H54 (cell line): ENCODE measurements around the gene ACR.

Experiments used
- DNase-seq: peaks from one replicate; pipeline ENCODE4 v3.0.0; 2011; ENCODE audit warnings: low spot score, mixed read lengths; ENCODE audit not compliant: insufficient read length
- FAIRE-seq: peaks from 3 replicates; lab custom pipeline; 2011; peaks lifted over from hg19 to GRCh38; lab: Jason Lieb, UNC
- POLR2A ChIP-seq: IDR thresholded peaks from 2 replicates; pipeline ENCODE4 v1.6.1; 2011; ENCODE audit warnings: low read depth, mild to moderate bottlenecking, low read length

The ACR gene

DNA sequence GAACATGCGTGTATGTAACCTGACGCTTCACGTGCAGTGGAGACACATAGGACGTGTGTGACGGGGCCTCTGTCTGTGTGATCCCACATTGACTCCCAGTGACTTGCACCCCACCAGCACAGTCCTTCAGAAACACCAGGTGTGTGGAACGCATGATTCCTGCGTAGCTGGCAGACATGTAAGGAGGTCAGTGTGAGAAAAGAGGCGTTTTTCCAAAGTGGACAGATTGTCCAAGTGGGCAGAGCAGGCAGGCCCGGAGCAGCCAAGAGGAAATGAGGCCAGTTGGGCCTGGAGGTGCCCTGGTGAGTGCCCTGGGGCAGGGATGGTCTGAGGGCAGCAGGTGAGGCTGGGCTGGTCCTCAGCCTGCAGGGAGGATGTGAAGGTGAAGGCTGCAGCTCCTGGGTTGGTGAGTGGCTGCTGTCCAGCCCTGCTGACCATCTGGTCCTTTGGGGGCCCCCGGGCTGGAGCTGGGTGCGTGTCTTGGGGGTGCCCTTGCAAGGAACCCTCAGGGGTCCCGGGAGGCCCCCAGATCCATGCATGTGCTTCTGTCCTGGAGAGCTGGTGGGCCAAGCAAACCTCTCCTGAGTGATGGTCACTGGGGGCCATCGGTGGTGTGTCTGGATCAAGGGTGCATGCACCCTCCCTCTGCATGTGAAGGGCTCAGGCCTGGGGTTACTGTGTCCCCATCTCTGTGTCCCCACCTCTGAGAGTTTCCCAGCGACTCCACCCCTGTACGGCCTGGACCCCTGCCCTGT, 38.8 kb upstream of the ACR start:
- no peak for DNase-seq
- no peak for FAIRE-seq
- no peak for TF ChIP-seq POLR2A

DNA sequence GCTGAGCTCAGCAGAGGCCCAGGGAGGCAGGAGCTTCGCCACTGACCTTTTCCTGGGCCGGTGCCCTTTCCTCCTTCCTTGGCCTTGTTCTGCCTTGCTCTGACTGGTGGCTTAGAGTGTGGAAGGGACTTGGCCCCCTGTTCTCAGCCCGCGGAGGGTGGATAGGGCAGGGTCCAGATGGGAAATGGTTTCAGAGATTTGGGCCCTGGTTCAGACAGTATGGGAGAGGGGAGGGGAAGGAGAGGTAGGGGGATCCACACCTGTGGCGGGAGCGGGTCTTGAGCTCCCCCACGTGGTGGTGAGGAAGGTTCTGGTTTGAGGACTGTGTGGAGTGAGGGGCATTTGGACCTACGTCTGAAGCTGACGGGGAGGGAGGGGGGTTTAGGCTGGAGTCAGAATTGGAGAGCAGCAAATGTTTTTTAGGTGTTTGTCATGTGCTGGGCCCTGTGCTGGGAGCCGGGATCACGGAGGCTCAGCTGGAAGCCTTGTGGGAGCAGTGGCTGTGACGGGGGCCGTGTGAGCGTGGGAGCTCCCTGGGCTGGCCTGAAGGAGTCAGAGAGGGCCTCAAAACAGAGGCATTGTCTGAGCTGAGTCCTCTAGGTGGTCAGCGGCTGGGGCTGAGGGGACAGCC, 38.1 kb upstream of the ACR start:
- no peak for DNase-seq
- TF ChIP-seq POLR2A = no peak
- no peak for FAIRE-seq

DNA sequence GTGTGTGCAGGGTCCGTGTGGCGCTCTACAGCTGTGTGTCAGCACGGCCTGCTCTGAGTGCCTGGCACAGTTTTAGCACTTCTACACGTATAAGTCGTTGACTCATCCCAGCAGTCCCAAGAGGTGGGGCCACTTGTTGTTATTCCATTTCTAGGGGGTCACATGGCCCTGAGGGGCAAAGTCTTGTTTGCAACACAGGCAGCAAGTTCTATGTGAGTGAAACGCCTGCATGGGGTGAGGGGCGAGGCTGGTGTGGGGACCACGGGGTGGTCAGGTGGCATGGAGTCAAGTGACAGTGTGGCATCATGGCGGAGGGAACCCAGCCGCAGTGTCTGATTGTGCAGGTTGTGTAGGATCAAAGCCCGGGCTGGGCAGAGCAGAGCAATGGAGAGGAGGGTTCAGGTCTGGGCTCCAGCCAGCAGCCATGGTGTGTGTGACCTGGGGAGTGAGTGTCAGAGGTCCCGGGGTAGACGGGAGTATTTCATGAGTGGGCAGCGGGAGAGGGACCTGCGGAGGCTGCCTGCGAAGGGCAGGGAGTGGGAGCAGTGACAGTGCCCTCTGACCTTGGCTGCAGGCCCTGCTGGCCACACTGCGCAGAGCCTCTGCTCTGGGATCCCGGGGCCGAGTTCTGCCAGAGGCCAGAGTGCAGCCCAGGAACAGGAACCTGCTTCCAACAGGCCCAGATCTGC, 37.5 kb upstream of the ACR start:
- no peak for TF ChIP-seq POLR2A
- no peak for DNase-seq
- FAIRE-seq = no peak

DNA sequence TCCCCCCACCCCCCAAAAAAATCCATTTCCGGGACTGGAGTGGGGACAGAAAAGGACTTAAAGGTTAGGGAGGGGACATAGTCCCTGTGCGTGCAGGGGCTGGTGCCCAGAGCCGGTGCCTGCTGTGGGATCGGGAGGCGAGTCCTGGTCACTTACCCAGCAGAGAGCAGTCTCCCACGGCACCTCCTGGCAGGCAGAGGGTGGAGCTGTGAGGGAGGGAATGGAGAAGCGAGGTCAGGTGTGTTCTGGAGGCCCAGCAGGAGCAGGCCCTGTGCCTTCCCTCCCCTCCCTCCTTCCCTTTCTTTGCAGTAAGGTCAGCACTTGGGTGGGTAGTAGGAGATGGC, 37.0 kb upstream of the ACR start:
- DNase-seq (no peak), FAIRE-seq (no peak)
- no peak for TF ChIP-seq POLR2A

DNA sequence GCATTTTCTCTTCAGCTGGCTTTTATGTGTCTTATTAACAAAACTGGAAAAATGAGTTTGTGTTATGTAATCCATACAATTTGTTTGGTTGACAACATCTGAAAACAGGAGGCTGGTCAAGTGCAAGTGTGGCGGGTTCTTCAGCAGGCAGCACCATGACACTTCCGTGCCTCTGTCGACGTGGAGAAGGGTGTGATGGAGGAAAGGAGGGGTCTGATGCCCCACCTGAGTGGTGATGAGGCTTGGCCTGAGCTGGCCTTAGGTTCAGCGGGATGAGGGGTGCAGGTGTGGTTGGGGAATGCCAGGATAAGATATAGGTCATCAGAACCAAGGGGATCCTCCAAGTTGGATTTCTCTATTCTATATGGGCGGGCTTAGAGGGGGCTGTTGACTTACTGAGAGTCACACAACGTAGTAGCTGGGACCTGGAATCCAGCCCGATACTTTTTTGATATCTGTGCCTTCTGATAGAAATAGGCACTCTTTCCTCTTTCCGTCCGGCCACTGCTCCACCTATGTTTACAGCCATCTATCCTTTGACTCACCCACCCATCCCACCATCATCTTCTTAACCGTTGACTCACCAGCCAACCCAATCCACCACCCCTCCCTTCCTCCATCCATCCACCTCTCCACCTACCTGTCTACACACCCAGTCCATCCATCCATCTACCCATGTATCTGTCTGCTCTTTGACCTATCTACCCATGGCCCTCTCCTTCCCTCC, 36.4 kb upstream of the ACR start:
- FAIRE-seq = no peak
- no peak for TF ChIP-seq POLR2A
- no peak for DNase-seq

DNA sequence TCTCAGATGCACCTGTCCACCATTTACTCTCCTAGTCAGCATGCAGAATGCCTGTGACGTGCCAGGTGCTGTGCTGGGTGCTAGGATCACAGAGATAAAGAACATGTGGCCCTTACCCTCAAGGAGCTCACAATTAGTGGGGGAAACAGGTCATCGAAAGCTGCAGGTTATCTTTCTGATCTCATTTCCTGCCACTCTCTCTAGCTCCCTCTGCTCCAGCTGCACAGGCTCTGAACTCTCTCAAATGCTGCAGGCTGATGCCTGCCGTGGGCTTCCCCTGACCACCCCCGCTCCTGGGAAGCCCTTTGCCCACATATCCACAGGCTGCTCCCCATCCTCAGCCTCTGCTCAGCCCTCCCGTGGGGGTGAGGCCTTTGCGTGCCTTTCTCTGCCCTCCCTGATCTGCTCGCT, 35.7 kb upstream of the ACR start:
- no peak for FAIRE-seq
- no peak for TF ChIP-seq POLR2A
- DNase-seq = no peak

DNA sequence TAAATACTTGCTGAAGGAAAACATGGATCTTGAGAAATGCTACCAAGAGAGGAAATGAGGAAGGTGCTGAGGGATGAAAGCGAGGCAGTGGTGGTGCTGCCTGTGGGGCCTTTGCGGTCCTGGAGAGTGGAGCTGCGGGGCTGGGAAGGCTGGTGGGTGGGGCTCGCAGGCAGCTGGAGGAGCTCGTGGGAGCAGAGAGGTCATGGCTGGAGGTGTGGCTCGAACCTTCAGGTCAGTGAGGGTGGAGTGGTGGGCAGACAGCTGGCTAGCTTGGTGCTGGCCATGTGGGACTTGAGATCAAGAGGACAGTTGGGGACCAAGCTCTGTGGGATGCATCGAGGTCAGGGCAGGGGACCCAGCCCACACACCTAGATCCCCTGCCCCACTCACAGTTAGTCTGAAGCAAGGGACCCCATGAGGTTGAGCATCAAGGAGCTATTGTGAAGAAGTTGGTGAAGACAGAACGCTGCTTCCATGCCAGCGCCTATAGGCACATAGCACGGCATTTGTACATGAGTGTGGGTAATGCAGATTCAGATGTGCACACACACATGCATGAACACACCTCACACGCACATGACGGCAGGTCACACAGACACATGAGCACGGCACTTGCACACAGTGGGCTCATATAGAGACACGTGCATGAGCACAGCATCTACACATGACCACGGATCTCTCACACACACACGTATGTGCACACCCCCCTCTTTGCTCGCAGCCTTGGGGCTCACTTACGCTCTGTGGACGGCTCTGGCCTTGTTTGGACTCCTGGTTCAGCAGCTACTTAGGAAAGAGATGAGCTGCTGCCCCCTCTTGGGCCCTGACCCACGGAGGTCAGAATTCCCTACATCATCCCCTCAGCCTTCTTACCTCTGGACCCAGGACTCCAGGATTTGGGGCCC, 34.9 kb upstream of the ACR start:
- FAIRE-seq = no peak
- DNase-seq = no peak
- TF ChIP-seq POLR2A = no peak

DNA sequence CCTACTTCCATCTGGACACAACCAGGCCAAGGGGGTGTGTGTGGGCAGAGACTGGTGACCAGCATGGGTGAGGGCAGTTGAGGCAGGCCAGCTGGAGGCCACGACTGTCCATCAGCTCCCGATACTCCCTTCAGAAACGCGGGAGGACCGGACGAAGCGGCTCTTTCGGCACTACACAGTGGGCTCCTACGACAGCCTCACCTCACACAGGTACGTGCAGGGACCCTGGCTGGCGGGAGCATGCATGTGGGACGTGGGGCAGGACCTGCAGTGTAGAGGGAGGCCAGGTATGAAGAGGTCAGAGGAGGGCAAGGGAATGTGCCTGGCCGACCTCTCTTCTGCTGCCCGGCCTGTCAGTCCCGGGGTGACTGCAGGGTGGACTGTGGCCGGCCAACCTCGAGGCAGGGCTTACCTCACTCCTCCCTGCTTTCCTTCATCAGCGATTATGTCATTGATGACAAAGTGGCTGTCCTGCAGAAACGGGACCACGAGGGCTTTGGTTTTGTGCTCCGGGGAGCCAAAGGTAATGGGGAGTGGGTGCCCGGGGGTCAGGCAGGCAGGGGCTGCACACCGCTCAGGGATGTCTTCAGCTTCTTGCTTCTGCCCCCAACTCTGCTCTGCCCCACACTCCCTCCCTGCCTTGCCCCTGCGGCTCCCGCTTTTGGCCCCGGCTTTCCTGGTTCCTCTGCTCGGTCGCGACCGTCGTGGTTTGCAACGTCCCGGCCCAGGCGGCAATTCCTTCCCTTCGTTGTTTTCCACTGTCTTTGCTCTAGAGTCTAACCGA, 34.1 kb upstream of the ACR start:
- no peak for TF ChIP-seq POLR2A
- DNase-seq (no peak), FAIRE-seq (no peak)

DNA sequence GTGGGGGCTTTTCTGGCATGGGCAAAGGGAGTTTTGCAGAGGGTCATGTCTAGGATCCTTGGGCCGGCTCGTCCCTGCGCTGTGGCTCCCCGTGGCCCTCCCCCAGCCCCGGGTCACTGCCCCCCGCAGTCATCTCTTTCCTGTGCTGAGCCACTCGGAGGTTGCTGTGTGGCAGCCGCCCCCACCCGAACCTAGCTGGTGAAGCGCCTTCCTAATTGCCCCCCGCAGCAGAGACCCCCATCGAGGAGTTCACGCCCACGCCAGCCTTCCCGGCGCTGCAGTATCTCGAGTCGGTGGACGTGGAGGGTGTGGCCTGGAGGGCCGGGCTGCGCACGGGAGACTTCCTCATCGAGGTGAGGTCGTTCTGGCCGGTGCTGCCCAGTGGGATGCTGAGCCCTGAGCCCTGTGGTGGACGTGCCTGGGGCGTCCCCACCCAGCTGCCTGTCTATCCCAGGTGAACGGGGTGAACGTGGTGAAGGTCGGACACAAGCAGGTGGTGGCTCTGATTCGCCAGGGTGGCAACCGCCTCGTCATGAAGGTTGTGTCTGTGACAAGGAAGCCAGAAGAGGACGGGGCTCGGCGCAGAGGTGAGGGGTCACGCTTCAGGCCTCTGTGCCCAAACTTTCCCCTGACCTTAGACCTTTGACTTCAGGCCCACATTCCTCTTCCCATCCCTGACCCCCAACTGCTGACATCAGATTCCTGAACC, 33.3 kb upstream of the ACR start:
- DNase-seq (no peak), FAIRE-seq (no peak)
- no peak for TF ChIP-seq POLR2A

DNA sequence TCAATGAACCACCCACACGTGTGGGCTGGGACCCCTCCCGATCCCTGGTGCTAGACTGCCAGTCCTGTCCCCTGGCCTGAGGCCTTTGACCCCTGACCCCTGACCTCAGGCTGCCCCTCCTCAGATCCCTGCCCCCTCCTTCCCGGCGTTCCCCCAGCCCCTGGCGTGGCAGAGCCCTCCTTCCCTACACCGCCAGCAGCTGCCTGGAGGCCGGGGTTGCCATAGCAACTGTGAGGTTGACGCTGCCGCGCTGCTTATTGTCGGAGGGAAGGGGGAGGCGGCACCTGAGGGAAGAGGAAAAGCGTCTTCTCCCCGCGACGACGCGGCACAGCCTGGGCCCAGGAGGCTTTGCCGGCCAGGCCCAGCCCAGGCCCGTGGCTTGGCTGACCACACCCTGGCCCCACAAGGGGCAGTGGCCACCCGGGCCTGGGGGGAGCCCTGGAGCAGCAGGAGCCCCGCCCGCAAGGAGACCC, 32.7 kb upstream of the ACR start:
- TF ChIP-seq POLR2A = no peak
- DNase-seq (no peak), FAIRE-seq (no peak)

DNA sequence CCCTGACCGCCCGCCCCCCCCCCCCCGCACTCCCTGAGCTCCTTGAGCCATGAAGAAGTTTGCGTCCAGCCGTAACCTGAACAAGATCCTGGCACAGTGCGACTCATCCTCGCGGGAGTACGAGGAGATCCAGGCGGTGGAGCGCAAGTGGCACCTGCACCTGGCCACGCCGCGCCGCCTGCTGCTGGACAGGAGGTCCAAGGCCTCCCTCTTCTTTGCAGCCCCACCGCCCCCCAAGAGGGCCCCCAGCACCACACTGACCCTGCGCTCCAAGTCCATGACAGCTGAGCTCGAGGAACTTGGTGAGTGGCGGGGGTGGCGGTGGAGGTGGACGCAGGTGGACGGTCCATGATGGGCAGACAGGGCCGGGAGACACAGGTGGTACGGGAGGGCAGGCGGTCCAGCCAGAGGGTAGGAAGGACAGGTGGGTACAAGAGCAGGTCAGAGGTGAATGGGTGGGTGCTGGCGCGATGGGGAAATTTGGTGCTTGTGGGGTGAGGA, 32.1 kb upstream of the ACR start:
- DNase-seq = no peak
- no peak for TF ChIP-seq POLR2A
- FAIRE-seq = no peak
